ENCODE measurements around the gene RPL10.
"Not testable (repeated sequence)": the region's sequence is repeated elsewhere in the genome, so short reads cannot be mapped to it uniquely, and the experiment has no call there.

Gene RPL10

GRCh38 chrX:154400369-154400817 is 2.2 kb downstream of the RPL10 start:
- H3K36me3 Mint-ChIP-seq: peaks cover 27% of the 10 kb centered on the region
- peak overlapping the region; percentile 99 for H3K4me3 Mint-ChIP-seq
- H3K27ac Mint-ChIP-seq, H3K9me3 Mint-ChIP-seq, H3K27me3 Mint-ChIP-seq, ATAC-seq: not testable (repeated sequence)
- H3K4me1 Mint-ChIP-seq: peaks cover 14% of the 10 kb centered on the region

DNA sequence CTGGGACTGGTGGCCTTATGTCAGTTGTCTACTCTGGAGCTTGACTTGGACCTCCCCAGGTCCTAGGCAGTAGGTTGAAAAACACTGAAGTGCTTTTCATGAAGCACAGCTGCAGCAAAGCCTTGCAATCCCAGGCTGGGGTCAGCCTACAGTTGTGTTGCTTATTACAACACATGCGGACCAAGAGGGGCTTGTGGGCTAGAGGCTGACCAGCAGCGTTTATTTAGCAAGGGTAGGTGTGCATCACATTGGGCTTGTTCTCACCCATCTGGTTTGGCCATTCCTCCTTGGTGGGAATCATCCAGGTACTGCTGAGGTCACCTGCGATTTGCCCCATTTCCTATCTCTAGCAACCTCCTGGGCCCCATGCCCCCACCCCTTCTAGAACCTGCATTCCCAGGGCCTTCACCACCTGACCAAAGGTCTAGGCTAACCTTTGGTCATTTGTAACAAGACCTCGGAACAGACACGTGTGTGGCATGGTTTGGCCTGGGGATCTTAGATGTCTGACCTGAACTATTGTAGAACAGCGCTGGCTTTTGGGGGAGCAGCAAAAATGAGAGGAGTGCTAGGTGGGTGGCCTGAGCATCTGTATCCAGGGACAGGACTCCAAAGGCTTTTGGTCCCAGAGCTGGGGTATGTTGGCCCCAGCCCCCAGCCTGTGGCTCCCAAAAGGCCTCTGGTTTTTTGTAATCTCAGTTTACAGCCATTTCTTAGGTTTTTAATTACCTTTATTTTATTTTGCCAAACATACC is 3.0 kb downstream of the RPL10 start:
- peaks cover 14% of the 10 kb centered on the region for H3K4me1 Mint-ChIP-seq
- peak overlapping the region; percentile 26 for H3K4me3 Mint-ChIP-seq
- no peaks in the 10 kb centered on the region for H3K27me3 Mint-ChIP-seq
- peak overlapping the region; percentile 30 for H3K27ac Mint-ChIP-seq
- no peak for ATAC-seq
- peaks cover 27% of the 10 kb centered on the region for H3K36me3 Mint-ChIP-seq
- no peaks in the 10 kb centered on the region for H3K9me3 Mint-ChIP-seq

GRCh38 chrX:154401918-154402621 is 3.9 kb downstream of the RPL10 start:
- peak overlapping the region; percentile 35 for H3K27ac Mint-ChIP-seq
- H3K9me3 Mint-ChIP-seq: no peaks in the 10 kb centered on the region
- no peaks in the 10 kb centered on the region for H3K27me3 Mint-ChIP-seq
- H3K4me3 Mint-ChIP-seq: no peak overlapping the region
- ATAC-seq: no peak
- peaks cover 27% of the 10 kb centered on the region for H3K36me3 Mint-ChIP-seq
- peaks cover 14% of the 10 kb centered on the region for H3K4me1 Mint-ChIP-seq

GRCh38 chrX:154402622-154403127 is 4.5 kb downstream of the RPL10 start:
- H3K27ac Mint-ChIP-seq: peak overlapping the region; percentile 35
- H3K36me3 Mint-ChIP-seq: peaks cover 27% of the 10 kb centered on the region
- H3K9me3 Mint-ChIP-seq: no peaks in the 10 kb centered on the region
- no peak overlapping the region for H3K4me3 Mint-ChIP-seq
- ATAC-seq: no peak
- H3K4me1 Mint-ChIP-seq: peaks cover 14% of the 10 kb centered on the region
- H3K27me3 Mint-ChIP-seq: no peaks in the 10 kb centered on the region

DNA sequence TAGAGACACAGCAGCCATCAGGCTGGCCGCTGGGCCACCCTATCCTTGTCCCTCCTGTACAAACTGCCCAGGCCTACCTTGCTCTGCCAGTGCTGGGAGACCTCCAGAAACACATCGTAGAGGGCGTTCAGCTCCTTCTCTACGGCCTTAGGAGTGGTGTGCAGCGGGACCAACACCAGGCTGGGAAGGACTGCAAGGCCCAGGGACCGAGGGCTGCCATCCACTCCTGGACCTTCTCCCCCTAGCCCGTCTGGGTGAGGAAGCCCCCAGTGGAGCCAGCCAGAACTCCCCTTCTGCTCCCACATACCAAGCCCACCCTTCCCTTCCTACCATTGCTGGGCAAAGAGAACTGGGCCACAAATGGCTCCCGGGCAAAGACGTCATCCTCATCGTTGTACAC is 5.0 kb downstream of the RPL10 start:
- H3K9me3 Mint-ChIP-seq: no peaks in the 10 kb centered on the region
- H3K4me3 Mint-ChIP-seq: no peak overlapping the region
- no peak overlapping the region for H3K27ac Mint-ChIP-seq
- peaks cover 25% of the 10 kb centered on the region for H3K36me3 Mint-ChIP-seq
- H3K4me1 Mint-ChIP-seq: peaks cover 15% of the 10 kb centered on the region
- H3K27me3 Mint-ChIP-seq: no peaks in the 10 kb centered on the region
- ATAC-seq: no peak

- ATAC-seq: no peak
- Mint-ChIP-seq H3K4me1 (peaks cover 22% of the 10 kb centered on the region), H3K36me3 (peaks cover 19% of the 10 kb centered on the region), H3K4me3 (no peak overlapping the region), H3K27ac (no peak overlapping the region), H3K27me3 (no peaks in the 10 kb centered on the region), H3K9me3 (no peaks in the 10 kb centered on the region)
Measured at GRCh38 chrX:154403858-154404257, 5.7 kb downstream of the RPL10 start.

DNA sequence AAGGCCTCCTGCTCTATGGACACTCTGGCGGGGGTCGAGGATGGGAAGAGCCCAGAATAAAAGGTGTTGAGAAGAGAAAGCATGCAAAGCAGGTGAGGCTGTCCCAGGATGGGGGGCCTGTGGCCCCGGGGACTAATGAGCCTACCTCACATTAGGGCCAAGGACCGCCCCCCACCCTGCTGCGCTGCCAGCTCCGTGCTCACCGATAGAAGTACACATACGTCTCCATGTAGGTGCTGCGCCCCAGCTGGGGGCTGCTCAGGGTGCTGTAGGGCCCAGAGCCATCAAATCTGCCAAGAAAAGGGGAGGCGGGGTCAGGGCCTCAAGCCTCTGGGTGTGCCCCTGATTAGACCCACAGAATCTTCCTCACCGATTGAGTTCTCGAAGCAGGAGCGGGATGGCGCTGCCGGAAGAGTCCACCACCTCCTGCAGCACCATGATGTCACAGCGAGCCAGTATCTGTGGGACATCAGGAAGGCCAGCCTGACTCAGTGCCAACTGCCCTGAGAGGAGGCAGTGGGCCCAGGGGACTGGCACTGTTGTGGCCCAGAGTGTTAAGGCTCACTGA is 6.5 kb downstream of the RPL10 start:
- Mint-ChIP-seq H3K27ac (peak overlapping the region; percentile 49), H3K36me3 (peaks cover 10% of the 10 kb centered on the region), H3K27me3 (no peaks in the 10 kb centered on the region), H3K4me1 (peaks cover 26% of the 10 kb centered on the region), H3K9me3 (no peaks in the 10 kb centered on the region), H3K4me3 (no peak overlapping the region)
- no peak for ATAC-seq

GRCh38 chrX:154408659-154409221 is 10.6 kb downstream of the RPL10 start:
- H3K4me1 Mint-ChIP-seq: peaks cover 27% of the 10 kb centered on the region
- H3K36me3 Mint-ChIP-seq: peaks cover 4% of the 10 kb centered on the region
- no peaks in the 10 kb centered on the region for H3K9me3 Mint-ChIP-seq
- peak overlapping the region; percentile 80 for H3K4me3 Mint-ChIP-seq
- H3K27ac Mint-ChIP-seq: peak overlapping the region; percentile 64
- ATAC-seq: no peak
- no peaks in the 10 kb centered on the region for H3K27me3 Mint-ChIP-seq

- no peaks in the 10 kb centered on the region for H3K27me3 Mint-ChIP-seq
- H3K9me3 Mint-ChIP-seq: no peaks in the 10 kb centered on the region
- H3K4me1 Mint-ChIP-seq: peaks cover 27% of the 10 kb centered on the region
- peak; percentile 71 for ATAC-seq
- H3K27ac Mint-ChIP-seq: peak within 1 kb of the TSS; percentile 64
- peak within 1 kb of the TSS; percentile 80 for H3K4me3 Mint-ChIP-seq
- peaks cover 4% of the 10 kb centered on the region for H3K36me3 Mint-ChIP-seq
Measured at GRCh38 chrX:154409222-154409871, 11.2 kb downstream of the RPL10 start, which contains the start of gene DNASE1L1. Gene DNASE1L1, minus strand, starts transcription at chrX:154409254. Its CDS starts 3,686 bp downstream, at chrX:154405568.

GRCh38 chrX:154411981-154412340 is 13.8 kb downstream of the RPL10 start:
- peak; percentile 84 for ATAC-seq
- H3K4me3 Mint-ChIP-seq: peak overlapping the region; percentile 95
- H3K27me3 Mint-ChIP-seq: no peaks in the 10 kb centered on the region
- no peaks in the 10 kb centered on the region for H3K9me3 Mint-ChIP-seq
- H3K27ac Mint-ChIP-seq: peak overlapping the region; percentile 89
- peaks cover 31% of the 10 kb centered on the region for H3K4me1 Mint-ChIP-seq
- peaks cover 16% of the 10 kb centered on the region for H3K36me3 Mint-ChIP-seq

DNA sequence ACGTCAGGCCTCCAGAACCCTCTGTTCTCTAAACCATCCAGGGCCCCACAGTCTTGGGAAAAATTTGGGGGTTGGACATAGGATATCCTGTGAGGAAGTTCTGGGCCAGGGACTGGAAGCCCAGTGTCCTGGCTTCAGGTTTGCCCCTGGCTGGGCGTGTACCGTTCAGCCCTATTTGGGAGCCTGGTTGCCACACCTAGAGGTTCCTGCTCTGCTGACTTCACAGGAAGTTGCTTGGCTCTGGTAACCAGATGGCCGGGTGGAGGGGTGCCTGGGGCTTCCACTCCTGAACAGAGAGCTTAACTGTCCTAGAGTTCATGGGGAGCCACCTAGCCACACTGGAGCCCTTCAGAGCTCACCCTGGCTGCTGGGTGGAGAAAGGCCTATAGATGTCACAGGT is 14.3 kb downstream of the RPL10 start:
- peak overlapping the region; percentile 89 for H3K27ac Mint-ChIP-seq

DNA sequence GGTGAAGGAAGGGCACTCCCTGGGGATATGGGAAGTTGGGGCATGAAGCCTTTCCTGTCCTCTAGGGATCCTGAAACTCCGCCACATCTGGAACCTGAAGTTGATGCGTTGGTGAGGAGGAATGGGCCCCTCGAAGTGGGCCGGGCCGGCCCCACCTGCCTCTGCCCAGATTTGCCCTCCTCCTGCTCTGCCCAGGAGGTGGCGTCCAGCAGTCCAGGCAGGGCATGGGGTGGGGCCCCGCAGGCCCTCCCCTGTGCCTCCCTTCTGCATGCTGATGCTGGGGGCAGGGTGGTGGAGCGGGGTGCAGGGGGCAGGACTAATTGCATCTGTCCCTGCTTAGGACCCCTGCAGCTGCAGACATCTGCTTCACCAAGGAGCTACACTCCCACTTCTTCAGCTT is 15.0 kb downstream of the RPL10 start:
- H3K9me3 Mint-ChIP-seq: no peaks in the 10 kb centered on the region
- H3K4me1 Mint-ChIP-seq: peaks cover 31% of the 10 kb centered on the region
- no peaks in the 10 kb centered on the region for H3K27me3 Mint-ChIP-seq
- H3K27ac Mint-ChIP-seq: peak overlapping the region; percentile 89
- no peak for ATAC-seq
- H3K4me3 Mint-ChIP-seq: no peak overlapping the region
- peaks cover 16% of the 10 kb centered on the region for H3K36me3 Mint-ChIP-seq

More for the DNA sequence above, 14.3 kb downstream of the RPL10 start:
- no peaks in the 10 kb centered on the region for H3K27me3 Mint-ChIP-seq
- ATAC-seq: peak; percentile 69
- no peaks in the 10 kb centered on the region for H3K9me3 Mint-ChIP-seq
- peak overlapping the region; percentile 95 for H3K4me3 Mint-ChIP-seq
- H3K4me1 Mint-ChIP-seq: peaks cover 31% of the 10 kb centered on the region
- H3K36me3 Mint-ChIP-seq: peaks cover 16% of the 10 kb centered on the region

DNA sequence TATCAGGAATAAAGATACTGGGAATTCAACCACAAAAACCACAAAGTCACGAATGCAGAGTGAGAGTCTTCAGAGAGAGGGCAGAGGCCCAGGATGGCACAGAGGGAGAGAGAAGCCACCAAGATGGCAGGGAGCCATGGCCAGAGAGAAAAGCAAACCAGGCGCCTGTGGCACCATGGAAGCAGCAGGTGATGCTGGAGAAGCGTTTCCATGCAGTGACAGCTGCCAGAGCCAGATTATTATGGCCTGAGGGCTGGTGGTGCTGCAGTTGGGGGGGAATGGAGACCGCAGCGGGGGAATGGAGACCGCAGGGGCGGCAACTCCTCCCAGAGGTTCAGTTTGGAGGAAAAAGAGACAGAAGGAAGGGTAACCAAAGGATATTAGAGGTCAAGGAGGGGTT is 19.0 kb downstream of the RPL10 start:
- peaks cover 16% of the 10 kb centered on the region for H3K36me3 Mint-ChIP-seq
- H3K9me3 Mint-ChIP-seq: no peaks in the 10 kb centered on the region
- no peak overlapping the region for H3K27ac Mint-ChIP-seq
- ATAC-seq: no peak
- no peaks in the 10 kb centered on the region for H3K27me3 Mint-ChIP-seq
- H3K4me3 Mint-ChIP-seq: no peak overlapping the region
- H3K4me1 Mint-ChIP-seq: peaks cover 30% of the 10 kb centered on the region

- peak; percentile 67 for ATAC-seq
- Mint-ChIP-seq H3K27ac (peak overlapping the region; percentile 60), H3K36me3 (peaks cover 11% of the 10 kb centered on the region), H3K4me3 (peak overlapping the region; percentile 10), H3K27me3 (no peaks in the 10 kb centered on the region), H3K9me3 (no peaks in the 10 kb centered on the region), H3K4me1 (peaks cover 21% of the 10 kb centered on the region)
Measured at GRCh38 chrX:154419189-154419588, 21.0 kb downstream of the RPL10 start.

Data from stimulated activated memory B cell treated with anti-CD40 and anti-IgM and Interleukin-4, amounts not matched to agents 10 μg/mL and 1 μg/mL and 100 μg/mL, for 72 hours (primary cell).